Astrocyte of the cerebellum (primary cell): ENCODE measurements around the gene OVCH1.

ENCODE experiments used
- DNase-seq: peaks from one replicate; pipeline ENCODE4 v3.0.0-alpha.2; 2011; ENCODE audit warnings: low read depth
- H3K4me3 ChIP-seq: 2 replicates; pipeline ENCODE4 v1.5.1; 2011; ENCODE audit warnings: mild to moderate bottlenecking, low read depth, low read length, moderate library complexity
- CTCF ChIP-seq: IDR thresholded peaks from 2 replicates; pipeline ENCODE4 v1.5.1; 2012; ENCODE audit warnings: low read length, low read depth, moderate library complexity, mild to moderate bottlenecking; ENCODE audit errors: missing control alignments
- in situ Hi-C: cut with HindIII; loops from 2 replicates; pipeline ENCODE4 v1.10.0; 2017; ENCODE audit warnings: low sequenced_read_pairs

OVCH1 gene

GRCh38 chr12:29505122-29505521 lies 7.6 kb upstream of the OVCH1 start:
- in situ Hi-C loops = no loop called here
- no peak for DNase-seq
- H3K4me3 ChIP-seq = no peak overlapping the region
- TF ChIP-seq CTCF = no peak

- no peak for TF ChIP-seq CTCF
- H3K4me3 ChIP-seq = no peak overlapping the region
- in situ Hi-C loops = no loop called here
- DNase-seq = no peak
Measured at GRCh38 chr12:29503283-29503682, 5.8 kb upstream of the OVCH1 start.

GRCh38 chr12:29499235-29499634 lies 1.7 kb upstream of the OVCH1 start:
- DNase-seq = no peak
- H3K4me3 ChIP-seq = no peak overlapping the region
- TF ChIP-seq CTCF = no peak
- in situ Hi-C loops = no loop called here

- in situ Hi-C loops = no loop called here
- no peak for DNase-seq
- no peak for TF ChIP-seq CTCF
- no peak overlapping the region for H3K4me3 ChIP-seq
Measured at GRCh38 chr12:29492891-29493290, 4.6 kb downstream of the OVCH1 start.

- H3K4me3 ChIP-seq = no peak overlapping the region
- in situ Hi-C loops = no loop called here
- TF ChIP-seq CTCF = no peak
- no peak for DNase-seq
Measured at GRCh38 chr12:29486972-29487371, 10.5 kb downstream of the OVCH1 start.

GRCh38 chr12:29463198-29463597 lies 34.3 kb downstream of the OVCH1 start:
- TF ChIP-seq CTCF = no peak
- in situ Hi-C loops = no loop called here
- DNase-seq = no peak
- no peak overlapping the region for H3K4me3 ChIP-seq

- no peak overlapping the region for H3K4me3 ChIP-seq
- in situ Hi-C loops = no loop called here
- no peak for TF ChIP-seq CTCF
- no peak for DNase-seq
Measured at GRCh38 chr12:29460082-29460481, 37.4 kb downstream of the OVCH1 start.
